K562 (cell line): ENCODE results near the gene PACSIN1. TPM values are rescaled to one million over a fixed set of nuclear protein-coding genes. Genes with fewer than 3 reads are reported as not detected.
A peak's percentile ranks its signal among the peaks of the same experiment; 100 is the strongest.

Source experiments
- ATAC-seq: fragments of 200-7000 bp; cut with Tn5 transposase; 3 replicates; pipeline ENCODE4 v1.9.1; 2020; ENCODE audit warnings: moderate library complexity
- BruUV-seq: library from RNA; stranded (reverse); fragments of 400-500 nt; replicated peaks from 2 replicates; lab custom pipeline; 2021; lab: Mats Ljungman, UMichigan
- CTCF ChIA-PET: fragments of 300-600 bp; formaldehyde crosslinking; extraction: SDS; loops from one replicate; lab custom pipeline; 2021; ENCODE audit warnings: low intra/inter-chr PET ratio; lab: Yijun Ruan, JAX
- POLR2A ChIA-PET: fragments of 300-600, 350-650 bp; sonication (Branson Sonifier 250); formaldehyde crosslinking; extraction: SDS; loops from one replicate; lab custom pipeline; 2021; ENCODE audit warnings: antibody characterized with exemption, inconsistent platforms; lab: Yijun Ruan, JAX
- DNase-seq, 4 experiments: peaks; one replicate each; pipeline versions ENCODE4 v3.0.0 to v3.0.0-alpha.2; 2011 to 2018; ENCODE audit warnings: low spot score in 3 of 4, mixed read lengths in 3 of 4; ENCODE audit errors: extremely low read depth in 1 of 4
- FAIRE-seq: peaks from 2 replicates; lab custom pipeline; 2011; peaks lifted over from hg19 to GRCh38; lab: Jason Lieb, UNC
- H2AFZ ChIP-seq: 2 replicates; pipeline ENCODE4 v1.6.0; 2011; ENCODE audit warnings: low read depth, low read length, control low read depth, inconsistent platforms
- H3K27ac ChIP-seq: fragments of 200-600 bp; 3 replicates; pipeline ENCODE4 v1.8.0; 2011; ENCODE audit warnings: low read depth, mild to moderate bottlenecking, control low read depth, inconsistent platforms, low read length, moderate library complexity, mixed read lengths; ENCODE audit errors: extremely low read depth
- H3K27me3 ChIP-seq, 2 experiments: fragments of 300-600 bp in 1 of 2; 2 replicates in 1 of 2; 3 replicates in 1 of 2; pipeline versions ENCODE4 v1.6.0 to v1.8.0; 2011; ENCODE audit warnings: inconsistent platforms in 2 of 2, low read length in 2 of 2, mild to moderate bottlenecking in 1 of 2, mixed read lengths in 1 of 2, moderate library complexity in 1 of 2; ENCODE audit not compliant: control insufficient read depth in 2 of 2, insufficient read depth in 2 of 2
- H3K36me3 ChIP-seq: fragments of 300-600 bp; 3 replicates; pipeline ENCODE4 v1.8.0; 2011; ENCODE audit warnings: mild to moderate bottlenecking, low read length, inconsistent platforms; ENCODE audit not compliant: control insufficient read depth, insufficient read depth
- H3K4me1 ChIP-seq, 2 experiments: fragments of 200-600 bp in 1 of 2; replicated peaks in 1 of 2; 2 replicates in 1 of 2; 3 replicates in 1 of 2; pipeline versions ENCODE4 v1.5.1 to v1.8.0; 2011; ENCODE audit warnings: inconsistent platforms in 2 of 2, low read length in 2 of 2, mild to moderate bottlenecking in 1 of 2, mixed read lengths in 1 of 2, moderate library complexity in 1 of 2; ENCODE audit not compliant: control insufficient read depth in 2 of 2, insufficient read depth in 2 of 2
- H3K4me2 ChIP-seq: 2 replicates; pipeline ENCODE4 v1.6.1; 2011; ENCODE audit warnings: low read length, control low read depth, inconsistent platforms, mixed read lengths; ENCODE audit not compliant: insufficient read depth
- H3K4me3 ChIP-seq: fragments of 200-600 bp; sonication (generic), shearing (Covaris generic); 2 replicates; pipeline ENCODE4 v1.5.1; 2016; ENCODE audit warnings: control low read depth, inconsistent platforms
- H3K79me2 ChIP-seq: fragments of 200-600 bp; 3 replicates; pipeline ENCODE4 v1.8.0; 2011; ENCODE audit warnings: low read length, inconsistent platforms; ENCODE audit not compliant: control insufficient read depth, insufficient read depth
- H3K9ac ChIP-seq, 2 experiments: 2 replicates each; pipeline versions ENCODE4 v1.6.0 to v1.6.1; 2011; ENCODE audit warnings: low read depth in 2 of 2, low read length in 2 of 2, control low read depth in 1 of 2, inconsistent platforms in 1 of 2, mild to moderate bottlenecking in 1 of 2, mixed read lengths in 1 of 2; ENCODE audit not compliant: insufficient read depth in 1 of 2
- H3K9me1 ChIP-seq: one replicate; pipeline ENCODE4 v1.6.0; 2011; ENCODE audit warnings: inconsistent platforms, mild to moderate bottlenecking, low read length, moderate library complexity; ENCODE audit not compliant: control insufficient read depth, insufficient read depth
- H3K9me3 ChIP-seq: replicated peaks from 2 replicates; pipeline ENCODE4 v1.5.1; 2011; ENCODE audit warnings: low read depth, low read length, inconsistent platforms; ENCODE audit not compliant: control insufficient read depth, insufficient read depth
- H4K20me1 ChIP-seq: replicated peaks from 2 replicates; pipeline ENCODE4 v1.6.1; 2011; ENCODE audit warnings: low read length, inconsistent platforms, mixed read lengths; ENCODE audit not compliant: control insufficient read depth, insufficient read depth
- CEBPG ChIP-seq, 3 experiments: fragments of 200-800 bp in 1 of 3; sonication (Bioruptor generic) in 1 of 3; sonication (generic) in 1 of 3; formaldehyde crosslinking in 1 of 3; IDR thresholded peaks in 2 of 3; conservative IDR thresholded peaks in 1 of 3; 2 replicates each; pipeline versions ENCODE4 v1.6.1 to v1.8.0; 2016 to 2022; ENCODE audit warnings: missing compliant biosample characterization in 2 of 3, missing genetic modification characterization in 2 of 3, mild to moderate bottlenecking in 1 of 3, missing genetic modification reagents in 1 of 3
- FOXK1 ChIP-seq: sonication (generic); formaldehyde crosslinking; IDR thresholded peaks from 2 replicates; pipeline ENCODE4 v1.8.0; 2022; ENCODE audit warnings: missing genetic modification reagents, mild to moderate bottlenecking, borderline replicate concordance
- FOXP1 ChIP-seq: sonication (generic); formaldehyde crosslinking; IDR thresholded peaks from 2 replicates; pipeline ENCODE4 v1.8.0; 2022; ENCODE audit warnings: mild to moderate bottlenecking, missing genetic modification reagents
- MAFK ChIP-seq: IDR thresholded peaks from 2 replicates; pipeline ENCODE4 v1.6.1; 2011; ENCODE audit warnings: low read length, improper control_type of control experiment
- PHF21A ChIP-seq: fragments of 450-650 bp; IDR thresholded peaks from 2 replicates; pipeline ENCODE4 v1.6.1; 2017; ENCODE audit warnings: low read depth, borderline replicate concordance
- ZBTB7A ChIP-seq: IDR thresholded peaks from 2 replicates; pipeline ENCODE4 v1.6.1; 2011; ENCODE audit warnings: low read depth, mild to moderate bottlenecking, low read length, moderate library complexity, borderline replicate concordance; ENCODE audit not compliant: control insufficient read depth
- ZNF41 ChIP-seq: fragments of 250-450 bp; sonication (Bioruptor Pico); conservative IDR thresholded peaks from 2 replicates; pipeline ENCODE4 v1.4.0; 2020; ENCODE audit warnings: mild to moderate bottlenecking
- ZNF780A ChIP-seq: fragments of 250-450 bp; sonication (Bioruptor Pico); IDR thresholded peaks from 2 replicates; pipeline ENCODE4 v1.5.0; 2021; ENCODE audit warnings: mild to moderate bottlenecking
- WGBS: fragments of 100-300 bp; shearing (Covaris generic); methylation state at CpG from one replicate; pipeline ENCODE4 v1.1.6; 2016; ENCODE audit warnings: low coverage, mixed read lengths; ENCODE audit not compliant: insufficient coverage; ENCODE audit errors: missing lambda C conversion rate; 5-methylcytosine and 5-hydroxymethylcytosine counted together
- in situ Hi-C: fragments of 300-500 bp; cut with MboI; formaldehyde crosslinking; loops from 4 replicates; pipeline ENCODE4 v1.15.0; 2018; ENCODE audit warnings: inconsistent platforms, mixed read lengths
- intact Hi-C: fragments of 100-400 bp; cut with micrococcal nuclease; formaldehyde crosslinking; loops from 2 replicates; pipeline ENCODE4 v1.14.2; 2022
- polyA plus RNA-seq, 8 experiments: library from polyadenylated mRNA; depleted of rRNA in 4 of 8; stranded (reverse) in 5 of 8; unstranded in 3 of 8; fragments of >200 nt; fragmentation: Nextera tagmentation in 2 of 8; fragmentation: Illumina TruSeq in 1 of 8; extraction: Ambion mirVana in 2 of 8; extraction: Trizol in 1 of 8; gene quantifications; 2 replicates each; pipeline versions ENCODE4 v1.2.1 to v1.2.3, GENCODE V29; 2011 to 2014; ENCODE audit warnings: inconsistent platforms in 1 of 8, missing spikeins in 1 of 8
- total RNA-seq, 7 experiments: library from RNA; depleted of rRNA in 6 of 7; stranded (reverse); fragments of >200 nt in 6 of 7; fragmentation: Illumina TruSeq in 2 of 7; extraction: Trizol in 2 of 7; gene quantifications; 2 replicates each; pipeline versions ENCODE4 v1.2.1 to v1.2.3, GENCODE V29; 2011 to 2021; ENCODE audit warnings: low replicate concordance in 1 of 7
- TF ChIP-seq, protein P1 (sequence below): fragments of 450-650 bp; IDR thresholded peaks from 2 replicates; pipeline ENCODE4 v1.6.1; 2016; ENCODE audit warnings: mild to moderate bottlenecking, moderate library complexity

Gene PACSIN1
- total and polyA plus RNA-seq, 9 of the 15 experiments (the other 6 are each of a cell fraction or from before 2014, with no cell fraction given), result 0.01 to 1.7 (median 0.45) TPM

DNA sequence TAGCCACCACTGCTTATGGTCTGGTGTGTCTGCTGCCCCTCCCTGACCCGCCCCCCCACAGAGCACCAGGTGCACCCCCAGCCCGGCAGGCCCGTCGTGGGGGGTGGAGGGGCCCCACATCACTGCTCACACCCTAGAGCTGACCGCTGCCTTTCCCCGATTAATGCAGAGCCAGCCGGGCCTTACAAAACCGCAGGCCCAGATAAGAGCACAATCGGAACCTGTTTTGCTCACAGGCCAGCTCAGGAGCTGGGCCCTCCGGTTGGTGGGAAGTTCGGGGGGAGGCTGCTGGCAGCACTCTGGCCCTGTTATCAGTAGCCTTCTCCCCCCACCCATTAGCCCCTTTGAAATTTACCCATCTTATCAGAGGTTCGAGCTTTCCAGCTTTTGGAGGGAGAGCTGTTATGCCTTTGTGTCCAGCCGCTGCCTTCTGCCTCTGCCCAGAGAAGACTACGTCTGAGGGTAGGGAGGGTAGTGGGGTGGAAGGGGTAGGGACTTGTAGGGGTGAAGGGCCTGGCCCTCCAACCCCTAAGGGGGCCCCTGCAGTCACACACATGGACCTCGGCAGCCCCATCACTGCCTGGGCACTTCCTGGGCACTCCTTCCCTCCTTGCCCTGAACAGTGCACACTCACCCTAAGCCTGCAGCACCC lies 97.1 kb downstream of the PACSIN1 start:
- in situ Hi-C loops (no loop called here), intact Hi-C loops (no loop called here)
- WGBS, result under 1% methylated on average over 15 of the region's 15 CpGs
- ATAC-seq (peak; percentile 66), DNase-seq (peak; percentile 85 to 97 (median 90)), FAIRE-seq (peak; percentile 87)
- H3K4me3 ChIP-seq, result no peak overlapping the region
- peaks cover 8% of the 10 kb centered on the region for H3K9me3 ChIP-seq
- H3K79me2 ChIP-seq, result no peaks in the 10 kb centered on the region
- CTCF ChIA-PET, result no interaction called here
- H3K4me2 ChIP-seq, result peak overlapping the region; percentile 58; the same call in 1 of the 2 replicates
- H3K36me3 ChIP-seq, result no peaks in the 10 kb centered on the region
- H2AFZ ChIP-seq, result no peak overlapping the region
- H3K4me1 ChIP-seq, result peaks cover 44 to 74% of the 10 kb centered on the region in 2 experiments
- H3K9ac ChIP-seq, result peak overlapping the region in 1 of 2 experiments; percentile 70; a peak in 2 of 4 replicates
- POLR2A ChIA-PET, result interaction anchor here (0.6 to 1.3 kb wide), 8 partner anchors 12 to 329 kb away, joined by 3 to 5 read pairs (median 3); no protein-coding TSS in a partner anchor
- H3K27me3 ChIP-seq, result no peaks in the 10 kb centered on the region
- H3K9me1 ChIP-seq, result peaks cover 5% of the 10 kb centered on the region
- no TSS peak for BruUV-seq
- H3K27ac ChIP-seq, result peak overlapping the region; percentile 18; the same call in 1 of the 3 replicates
- H4K20me1 ChIP-seq, result no peaks in the 10 kb centered on the region
- TF ChIP-seq MAFK, result no peak
- TF ChIP-seq CEBPG (CRISPR knock-in tag; IDR thresholded peaks at IDR 0.05), result no peak
- TF ChIP-seq CEBPG (tag; conservative IDR thresholded peaks at IDR 0.05 in 1 of 2, IDR thresholded peaks at IDR 0.05 in 1 of 2), result no peak
- no peak for TF ChIP-seq ZNF41
- TF ChIP-seq FOXP1 (CRISPR knock-in tag), result no peak
- TF ChIP-seq, protein P1, sequence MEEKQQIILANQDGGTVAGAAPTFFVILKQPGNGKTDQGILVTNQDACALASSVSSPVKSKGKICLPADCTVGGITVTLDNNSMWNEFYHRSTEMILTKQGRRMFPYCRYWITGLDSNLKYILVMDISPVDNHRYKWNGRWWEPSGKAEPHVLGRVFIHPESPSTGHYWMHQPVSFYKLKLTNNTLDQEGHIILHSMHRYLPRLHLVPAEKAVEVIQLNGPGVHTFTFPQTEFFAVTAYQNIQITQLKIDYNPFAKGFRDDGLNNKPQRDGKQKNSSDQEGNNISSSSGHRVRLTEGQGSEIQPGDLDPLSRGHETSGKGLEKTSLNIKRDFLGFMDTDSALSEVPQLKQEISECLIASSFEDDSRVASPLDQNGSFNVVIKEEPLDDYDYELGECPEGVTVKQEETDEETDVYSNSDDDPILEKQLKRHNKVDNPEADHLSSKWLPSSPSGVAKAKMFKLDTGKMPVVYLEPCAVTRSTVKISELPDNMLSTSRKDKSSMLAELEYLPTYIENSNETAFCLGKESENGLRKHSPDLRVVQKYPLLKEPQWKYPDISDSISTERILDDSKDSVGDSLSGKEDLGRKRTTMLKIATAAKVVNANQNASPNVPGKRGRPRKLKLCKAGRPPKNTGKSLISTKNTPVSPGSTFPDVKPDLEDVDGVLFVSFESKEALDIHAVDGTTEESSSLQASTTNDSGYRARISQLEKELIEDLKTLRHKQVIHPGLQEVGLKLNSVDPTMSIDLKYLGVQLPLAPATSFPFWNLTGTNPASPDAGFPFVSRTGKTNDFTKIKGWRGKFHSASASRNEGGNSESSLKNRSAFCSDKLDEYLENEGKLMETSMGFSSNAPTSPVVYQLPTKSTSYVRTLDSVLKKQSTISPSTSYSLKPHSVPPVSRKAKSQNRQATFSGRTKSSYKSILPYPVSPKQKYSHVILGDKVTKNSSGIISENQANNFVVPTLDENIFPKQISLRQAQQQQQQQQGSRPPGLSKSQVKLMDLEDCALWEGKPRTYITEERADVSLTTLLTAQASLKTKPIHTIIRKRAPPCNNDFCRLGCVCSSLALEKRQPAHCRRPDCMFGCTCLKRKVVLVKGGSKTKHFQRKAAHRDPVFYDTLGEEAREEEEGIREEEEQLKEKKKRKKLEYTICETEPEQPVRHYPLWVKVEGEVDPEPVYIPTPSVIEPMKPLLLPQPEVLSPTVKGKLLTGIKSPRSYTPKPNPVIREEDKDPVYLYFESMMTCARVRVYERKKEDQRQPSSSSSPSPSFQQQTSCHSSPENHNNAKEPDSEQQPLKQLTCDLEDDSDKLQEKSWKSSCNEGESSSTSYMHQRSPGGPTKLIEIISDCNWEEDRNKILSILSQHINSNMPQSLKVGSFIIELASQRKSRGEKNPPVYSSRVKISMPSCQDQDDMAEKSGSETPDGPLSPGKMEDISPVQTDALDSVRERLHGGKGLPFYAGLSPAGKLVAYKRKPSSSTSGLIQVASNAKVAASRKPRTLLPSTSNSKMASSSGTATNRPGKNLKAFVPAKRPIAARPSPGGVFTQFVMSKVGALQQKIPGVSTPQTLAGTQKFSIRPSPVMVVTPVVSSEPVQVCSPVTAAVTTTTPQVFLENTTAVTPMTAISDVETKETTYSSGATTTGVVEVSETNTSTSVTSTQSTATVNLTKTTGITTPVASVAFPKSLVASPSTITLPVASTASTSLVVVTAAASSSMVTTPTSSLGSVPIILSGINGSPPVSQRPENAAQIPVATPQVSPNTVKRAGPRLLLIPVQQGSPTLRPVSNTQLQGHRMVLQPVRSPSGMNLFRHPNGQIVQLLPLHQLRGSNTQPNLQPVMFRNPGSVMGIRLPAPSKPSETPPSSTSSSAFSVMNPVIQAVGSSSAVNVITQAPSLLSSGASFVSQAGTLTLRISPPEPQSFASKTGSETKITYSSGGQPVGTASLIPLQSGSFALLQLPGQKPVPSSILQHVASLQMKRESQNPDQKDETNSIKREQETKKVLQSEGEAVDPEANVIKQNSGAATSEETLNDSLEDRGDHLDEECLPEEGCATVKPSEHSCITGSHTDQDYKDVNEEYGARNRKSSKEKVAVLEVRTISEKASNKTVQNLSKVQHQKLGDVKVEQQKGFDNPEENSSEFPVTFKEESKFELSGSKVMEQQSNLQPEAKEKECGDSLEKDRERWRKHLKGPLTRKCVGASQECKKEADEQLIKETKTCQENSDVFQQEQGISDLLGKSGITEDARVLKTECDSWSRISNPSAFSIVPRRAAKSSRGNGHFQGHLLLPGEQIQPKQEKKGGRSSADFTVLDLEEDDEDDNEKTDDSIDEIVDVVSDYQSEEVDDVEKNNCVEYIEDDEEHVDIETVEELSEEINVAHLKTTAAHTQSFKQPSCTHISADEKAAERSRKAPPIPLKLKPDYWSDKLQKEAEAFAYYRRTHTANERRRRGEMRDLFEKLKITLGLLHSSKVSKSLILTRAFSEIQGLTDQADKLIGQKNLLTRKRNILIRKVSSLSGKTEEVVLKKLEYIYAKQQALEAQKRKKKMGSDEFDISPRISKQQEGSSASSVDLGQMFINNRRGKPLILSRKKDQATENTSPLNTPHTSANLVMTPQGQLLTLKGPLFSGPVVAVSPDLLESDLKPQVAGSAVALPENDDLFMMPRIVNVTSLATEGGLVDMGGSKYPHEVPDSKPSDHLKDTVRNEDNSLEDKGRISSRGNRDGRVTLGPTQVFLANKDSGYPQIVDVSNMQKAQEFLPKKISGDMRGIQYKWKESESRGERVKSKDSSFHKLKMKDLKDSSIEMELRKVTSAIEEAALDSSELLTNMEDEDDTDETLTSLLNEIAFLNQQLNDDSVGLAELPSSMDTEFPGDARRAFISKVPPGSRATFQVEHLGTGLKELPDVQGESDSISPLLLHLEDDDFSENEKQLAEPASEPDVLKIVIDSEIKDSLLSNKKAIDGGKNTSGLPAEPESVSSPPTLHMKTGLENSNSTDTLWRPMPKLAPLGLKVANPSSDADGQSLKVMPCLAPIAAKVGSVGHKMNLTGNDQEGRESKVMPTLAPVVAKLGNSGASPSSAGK, result no peak
- peak; percentile 95 for TF ChIP-seq ZBTB7A
- TF ChIP-seq ZNF780A (CRISPR knock-in tag), result no peak
- 0 out of 2 replicates have a peak, but pooled peaks have one; percentile 18 for TF ChIP-seq PHF21A
- no peak for TF ChIP-seq FOXK1 (CRISPR knock-in tag)
